ENCODE results near the gene FAM135A. TPM values are rescaled to one million over a fixed set of nuclear protein-coding genes. Genes with fewer than 3 reads are reported as not detected.
"Not testable (repeated sequence)": the region's sequence is repeated elsewhere in the genome, so short reads cannot be mapped to it uniquely, and the experiment has no call there.

FAM135A gene
- total and polyA plus RNA-seq, 9 of the 15 experiments (the other 6 are each of a cell fraction or from before 2014, with no cell fraction given), result 7.4 to 32.9 (median 19.2) TPM

GRCh38 chr6:70453899-70454298 is 40.6 kb downstream of the FAM135A start:
- H4K20me1 ChIP-seq (replicated peaks; ENCODE audit: control insufficient read depth, insufficient read depth, low read length); DNase-seq (ENCODE audit: extremely low read depth in 1 of 4, low spot score in 3 of 4); ATAC-seq; H3K4me2 ChIP-seq (ENCODE audit: insufficient read depth, low read length); FAIRE-seq; POLR2A ChIA-PET; CTCF ChIA-PET (ENCODE audit: low intra/inter-chr PET ratio); H3K9ac ChIP-seq (ENCODE audit: insufficient read depth in 1 of 2, low read depth in 2 of 2, low read length in 2 of 2); H3K4me3 ChIP-seq; H3K4me1 ChIP-seq (replicated peaks in 1 of 2; ENCODE audit: control insufficient read depth in 2 of 2, insufficient read depth in 2 of 2, low read length in 2 of 2); H3K9me3 ChIP-seq (replicated peaks; ENCODE audit: control insufficient read depth, insufficient read depth, low read depth, low read length); BruUV-seq (replicated peaks); H3K79me2 ChIP-seq (ENCODE audit: control insufficient read depth, insufficient read depth, low read length); intact Hi-C loops (cut with micrococcal nuclease); H3K9me1 ChIP-seq (ENCODE audit: control insufficient read depth, insufficient read depth, low read length); H2AFZ ChIP-seq (ENCODE audit: low read depth, low read length); in situ Hi-C loops (cut with MboI); H3K27me3 ChIP-seq (ENCODE audit: control insufficient read depth in 2 of 2, insufficient read depth in 2 of 2, low read length in 2 of 2); H3K27ac ChIP-seq (ENCODE audit: extremely low read depth, low read depth, low read length): not testable (repeated sequence)
- 0 out of 2 replicates have a peak, but pooled peaks have one; percentile 19 for TF ChIP-seq FOSL1 (tag; conservative IDR thresholded peaks at IDR 0.05)
- TF ChIP-seq SMARCA4 (IDR thresholded peaks at IDR 0.05), result peak; percentile 27; the same call in 1 of the 2 replicates
- TF ChIP-seq, protein P1, sequence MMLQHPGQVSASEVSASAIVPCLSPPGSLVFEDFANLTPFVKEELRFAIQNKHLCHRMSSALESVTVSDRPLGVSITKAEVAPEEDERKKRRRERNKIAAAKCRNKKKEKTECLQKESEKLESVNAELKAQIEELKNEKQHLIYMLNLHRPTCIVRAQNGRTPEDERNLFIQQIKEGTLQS (IDR thresholded peaks at IDR 0.05), result peak; percentile 71
- TF ChIP-seq, protein P1 (CRISPR knock-in tag; conservative IDR thresholded peaks at IDR 0.05), result not testable (repeated sequence)
- TF ChIP-seq AFF1 (IDR thresholded peaks at IDR 0.05; ENCODE audit: low read depth in 1 of 2, partially characterized antibody in 2 of 2), result peak in 1 of 2 experiments; percentile 69
- H3K36me3 ChIP-seq (ENCODE audit: control insufficient read depth, insufficient read depth, low read length), result peaks cover 13% of the 10 kb centered on the region; the same call in 1 of the 3 replicates
- 96% methylated on average over 2 of the region's 2 CpGs for WGBS (ENCODE audit: insufficient coverage, low coverage, missing lambda C conversion rate)
